Activated effector memory CD4-positive, alpha-beta T cell treated with anti-CD3 and anti-CD28 coated beads, Interleukin-2, amount 50 U/mL, for 16 hours (primary cell): Measurements from ENCODE around the gene KREMEN1.

Experiments
- DNase-seq: peaks from one replicate; pipeline ENCODE4 v3.0.0-alpha.2; 2020

KREMEN1 gene

GRCh38 chr22:29194184-29194583 is 121.3 kb downstream of the KREMEN1 start:
- no peak for DNase-seq

- DNase-seq = no peak
These were observed 122.5 kb downstream of the KREMEN1 start for GRCh38 chr22:29195118-29195963.

- DNase-seq = no peak
These were observed 123.3 kb downstream of the KREMEN1 start for GRCh38 chr22:29195964-29196666.

- DNase-seq = no peak
These were observed 124.3 kb downstream of the KREMEN1 start for GRCh38 chr22:29197096-29197495.

- no peak for DNase-seq
These were observed 125.4 kb downstream of the KREMEN1 start for GRCh38 chr22:29198240-29198639.

GRCh38 chr22:29199702-29200400 is 127.0 kb downstream of the KREMEN1 start:
- DNase-seq = no peak

GRCh38 chr22:29200901-29201300 is 128.1 kb downstream of the KREMEN1 start:
- DNase-seq = no peak

- no peak for DNase-seq
These were observed 128.9 kb downstream of the KREMEN1 start for GRCh38 chr22:29201782-29202181.

GRCh38 chr22:29202212-29203192 is 129.7 kb downstream of the KREMEN1 start:
- DNase-seq = peak; percentile 77

GRCh38 chr22:29203488-29204454 is 130.9 kb downstream of the KREMEN1 start:
- DNase-seq = no peak

GRCh38 chr22:29204455-29205183 is 131.8 kb downstream of the KREMEN1 start:
- no peak for DNase-seq

GRCh38 chr22:29205252-29205593 is 132.4 kb downstream of the KREMEN1 start:
- no peak for DNase-seq

- DNase-seq = peak; percentile 70
These were observed 132.9 kb downstream of the KREMEN1 start, which contains the start of gene EMID1 for GRCh38 chr22:29205594-29206371. EMID1 (plus strand) TSS chr22:29205896; CDS start chr22:29206039, 143 bp downstream.

- no peak for DNase-seq
These were observed 133.8 kb downstream of the KREMEN1 start for GRCh38 chr22:29206372-29207242.

GRCh38 chr22:29207243-29207550 is 134.4 kb downstream of the KREMEN1 start:
- DNase-seq = no peak

GRCh38 chr22:29207562-29208501 is 135.0 kb downstream of the KREMEN1 start:
- no peak for DNase-seq

- no peak for DNase-seq
These were observed 135.6 kb downstream of the KREMEN1 start for GRCh38 chr22:29208502-29208862.
